DND-41 (cell line): ENCODE data around the gene ZNF652.
A peak's percentile ranks its signal among the peaks of the same experiment; 100 is the strongest.

Source experiments
- CTCF ChIP-seq: IDR thresholded peaks from 2 replicates; pipeline ENCODE4 v1.5.1; 2012; ENCODE audit warnings: borderline replicate concordance, low read length, moderate library complexity, mild to moderate bottlenecking; ENCODE audit not compliant: poor library complexity, severe bottlenecking; ENCODE audit errors: extremely low read depth
- EZH2 ChIP-seq: IDR thresholded peaks from 3 replicates; pipeline ENCODE4 v1.6.1; 2012; ENCODE audit warnings: borderline replicate concordance, low read depth, mild to moderate bottlenecking, moderate library complexity, low read length, inconsistent platforms; ENCODE audit not compliant: severe bottlenecking

GRCh38 chr17:49407981-49408501 lies 46.0 kb upstream of the ZNF652 start:
- peak; percentile 96 for TF ChIP-seq CTCF
- no peak for TF ChIP-seq EZH2
